ENCODE data around the gene ANO3.

- TF ChIP-seq CTCF (conservative IDR thresholded peaks at IDR 0.05; ENCODE audit: low read depth, low read length) (no peak), USF2 (IDR thresholded peaks at IDR 0.05; ENCODE audit: low read depth, low read length) (no peak), POLR2A (IDR thresholded peaks at IDR 0.05; ENCODE audit: low read depth, low read length) (no peak), MXI1 (IDR thresholded peaks at IDR 0.05; ENCODE audit: borderline replicate concordance, low read depth, low read length) (no peak), CEBPB (IDR thresholded peaks at IDR 0.05; ENCODE audit: low read depth, low read length) (no peak), RFX5 (IDR thresholded peaks at IDR 0.05; ENCODE audit: low read depth, low read length) (no peak), MAZ (IDR thresholded peaks at IDR 0.05; ENCODE audit: borderline replicate concordance, low read depth, low read length) (no peak), SMC3 (IDR thresholded peaks at IDR 0.05; ENCODE audit: low read depth, low read length) (no peak), FOS (IDR thresholded peaks at IDR 0.05; ENCODE audit: low read depth, low read length) (no peak), RCOR1 (IDR thresholded peaks at IDR 0.05; ENCODE audit: insufficient replicate concordance, low read length) (no peak), RAD21 (IDR thresholded peaks at IDR 0.05; ENCODE audit: low read length) (no peak), BHLHE40 (IDR thresholded peaks at IDR 0.05; ENCODE audit: low read depth, low read length) (no peak)
Observed at GRCh38 chr11:26554455-26554854, 222.5 kb downstream of the ANO3 start.
